GM21529 (cell line): ENCODE data around the gene MSMB.
"Not testable (repeated sequence)": the region's sequence is repeated elsewhere in the genome, so short reads cannot be mapped to it uniquely, and the experiment has no call there.

Experiments used
- ATAC-seq: cut with Tn5 transposase; IDR thresholded peaks from one replicate; pipeline ENCODE4 v1.9.1; 2021; ENCODE audit not compliant: unreplicated experiment

Gene MSMB

GRCh38 chr10:46070749-46071148 lies 24.7 kb upstream of the MSMB start:
- no peak for ATAC-seq

GRCh38 chr10:46069771-46070463 lies 23.8 kb upstream of the MSMB start:
- no peak for ATAC-seq

- ATAC-seq = no peak
These were observed 22.8 kb upstream of the MSMB start for GRCh38 chr10:46068905-46069304.

GRCh38 chr10:46068117-46068516 lies 22.0 kb upstream of the MSMB start:
- no peak for ATAC-seq

GRCh38 chr10:46064269-46064817 lies 18.3 kb upstream of the MSMB start:
- ATAC-seq = no peak

- no peak for ATAC-seq
These were observed 16.8 kb upstream of the MSMB start for GRCh38 chr10:46062723-46063428.

- ATAC-seq = no peak
These were observed 14.6 kb upstream of the MSMB start for GRCh38 chr10:46060706-46061105.

GRCh38 chr10:46057927-46058326 lies 11.9 kb upstream of the MSMB start:
- not testable (repeated sequence) for ATAC-seq

- no peak for ATAC-seq
These were observed 11.0 kb upstream of the MSMB start for GRCh38 chr10:46057038-46057437.

- ATAC-seq = no peak
These were observed 9.7 kb upstream of the MSMB start for GRCh38 chr10:46055771-46056170.

GRCh38 chr10:46053534-46054434 lies 7.7 kb upstream of the MSMB start:
- ATAC-seq = no peak

- ATAC-seq = no peak
These were observed 6.8 kb upstream of the MSMB start for GRCh38 chr10:46052791-46053375.

- ATAC-seq = no peak
These were observed 6.2 kb upstream of the MSMB start for GRCh38 chr10:46052057-46052790.

GRCh38 chr10:46050941-46051623 lies 5.0 kb upstream of the MSMB start:
- ATAC-seq = no peak

GRCh38 chr10:46049497-46049831 lies 3.4 kb upstream of the MSMB start:
- ATAC-seq = not testable (repeated sequence)

- no peak for ATAC-seq
These were observed 2.1 kb upstream of the MSMB start for GRCh38 chr10:46048152-46048551.

GRCh38 chr10:46042527-46042926 lies 3.5 kb downstream of the MSMB start:
- no peak for ATAC-seq

GRCh38 chr10:46040004-46040403 lies 6.1 kb downstream of the MSMB start:
- no peak for ATAC-seq

GRCh38 chr10:46037107-46037825 lies 8.8 kb downstream of the MSMB start:
- ATAC-seq = no peak
